ENCODE measurements around the gene NRBF2. TPM values are rescaled to one million over a fixed set of nuclear protein-coding genes. Genes with fewer than 3 reads are reported as not detected.

Gene NRBF2
- total and polyA plus RNA-seq, 12 donors = 5.4 to 23.1 (median 13.9) TPM

GRCh38 chr10:63133821-63134557 lies 861 bp downstream of the NRBF2 start:
- H3K4me3 ChIP-seq = peak overlapping the region; percentile 61 to 94 (median 81)
- no peaks in the 10 kb centered on the region for H3K27me3 ChIP-seq
- peak overlapping the region; percentile 67 to 97 (median 89) for H3K27ac ChIP-seq
- WGBS, 4 donors = 11 to 14% (median 13%) methylated on average over 9 of the region's 9 CpGs
- H3K36me3 ChIP-seq (replicated peaks in 1 of 2) = no peaks in the 10 kb centered on the region
- no peaks in the 10 kb centered on the region for H3K9me3 ChIP-seq (replicated peaks in 1 of 3)
- H3K4me1 ChIP-seq (replicated peaks in 1 of 2) = peaks cover 7 to 19% of the 10 kb centered on the region in 2 donors
- intact Hi-C loops (cut with DNase I) = no loop called here
- TF ChIP-seq CTCF (IDR thresholded peaks at IDR 0.05) (no peak), POLR2A (IDR thresholded peaks at IDR 0.05) (no peak)
- DNase-seq = peak in 1 of 7 donors; percentile 32

GRCh38 chr10:63137306-63137705 lies 4.2 kb downstream of the NRBF2 start:
- DNase-seq = peak in 2 of 7 donors; percentile 28 to 41
- Histone ChIP-seq H3K27ac (no peak overlapping the region), H3K27me3 (no peaks in the 10 kb centered on the region), H3K36me3 (replicated peaks in 1 of 2) (no peaks in the 10 kb centered on the region), H3K9me3 (replicated peaks in 1 of 3) (no peaks in the 10 kb centered on the region), H3K4me1 (replicated peaks in 1 of 2) (peaks cover 7 to 19% of the 10 kb centered on the region in 2 donors), H3K4me3 (no peak overlapping the region)
- intact Hi-C loops (cut with DNase I) = no loop called here
- TF ChIP-seq CTCF (IDR thresholded peaks at IDR 0.05) (no peak), POLR2A (IDR thresholded peaks at IDR 0.05) (no peak)
- WGBS, 4 donors = 47 to 64% (median 53%) methylated on average over 2 of the region's 2 CpGs

GRCh38 chr10:63140077-63140476 lies 6.9 kb downstream of the NRBF2 start:
- Histone ChIP-seq H3K27ac (no peak overlapping the region), H3K27me3 (no peaks in the 10 kb centered on the region), H3K9me3 (replicated peaks in 1 of 3) (no peaks in the 10 kb centered on the region), H3K4me1 (replicated peaks in 1 of 2) (peaks cover 0 to 8% of the 10 kb centered on the region in 2 donors), H3K4me3 (no peak overlapping the region), H3K36me3 (replicated peaks in 1 of 2) (no peaks in the 10 kb centered on the region)
- DNase-seq = no peak
- WGBS, 4 donors = 86 to 93% (median 91%) methylated on average over 3 of the region's 3 CpGs
- intact Hi-C loops (cut with DNase I) = no loop called here
- TF ChIP-seq CTCF (IDR thresholded peaks at IDR 0.05) (no peak), POLR2A (IDR thresholded peaks at IDR 0.05) (no peak)

- TF ChIP-seq POLR2A (IDR thresholded peaks at IDR 0.05) (no peak), CTCF (IDR thresholded peaks at IDR 0.05) (no peak)
- Histone ChIP-seq H3K36me3 (replicated peaks in 1 of 2) (no peaks in the 10 kb centered on the region), H3K9me3 (replicated peaks in 1 of 3) (no peaks in the 10 kb centered on the region), H3K4me3 (no peak overlapping the region), H3K27ac (no peak overlapping the region), H3K4me1 (replicated peaks in 1 of 2) (peaks cover 0 to 20% of the 10 kb centered on the region in 2 donors), H3K27me3 (no peaks in the 10 kb centered on the region)
- DNase-seq = no peak
- WGBS, 4 donors = 89 to 97% (median 96%) methylated on average over 6 of the region's 6 CpGs
- intact Hi-C loops (cut with DNase I) = no loop called here
Observed at GRCh38 chr10:63142136-63142535, 9.0 kb downstream of the NRBF2 start.
